Right renal pelvis (tissue), 4 donors: ENCODE measurements around the gene SLC25A22. TPM values are rescaled to one million over a fixed set of nuclear protein-coding genes. Genes with fewer than 3 reads are reported as not detected.

Source experiments
- DNase-seq, 4 donors: peaks; one replicate each; pipeline ENCODE4 v3.0.0-alpha.2; 2013; ENCODE audit warnings: low read depth in 4 of 4, low spot score in 3 of 4, missing footprints in 1 of 4
- polyA plus RNA-seq, 4 donors: library from polyadenylated mRNA; unstranded; fragments of 120-200 nt; gene quantifications; one replicate each; pipeline ENCODE4 v1.2.1, GENCODE V29; 2013; ENCODE audit not compliant: insufficient read length in 4 of 4

SLC25A22 gene
- polyA plus RNA-seq, 4 donors, result 14.3 to 19.3 (median 14.7) TPM

GRCh38 chr11:792535-792821, 5.6 kb downstream of the SLC25A22 start:
- DNase-seq, result no peak

GRCh38 chr11:791658-792534, 6.2 kb downstream of the SLC25A22 start:
- DNase-seq, result no peak

DNA sequence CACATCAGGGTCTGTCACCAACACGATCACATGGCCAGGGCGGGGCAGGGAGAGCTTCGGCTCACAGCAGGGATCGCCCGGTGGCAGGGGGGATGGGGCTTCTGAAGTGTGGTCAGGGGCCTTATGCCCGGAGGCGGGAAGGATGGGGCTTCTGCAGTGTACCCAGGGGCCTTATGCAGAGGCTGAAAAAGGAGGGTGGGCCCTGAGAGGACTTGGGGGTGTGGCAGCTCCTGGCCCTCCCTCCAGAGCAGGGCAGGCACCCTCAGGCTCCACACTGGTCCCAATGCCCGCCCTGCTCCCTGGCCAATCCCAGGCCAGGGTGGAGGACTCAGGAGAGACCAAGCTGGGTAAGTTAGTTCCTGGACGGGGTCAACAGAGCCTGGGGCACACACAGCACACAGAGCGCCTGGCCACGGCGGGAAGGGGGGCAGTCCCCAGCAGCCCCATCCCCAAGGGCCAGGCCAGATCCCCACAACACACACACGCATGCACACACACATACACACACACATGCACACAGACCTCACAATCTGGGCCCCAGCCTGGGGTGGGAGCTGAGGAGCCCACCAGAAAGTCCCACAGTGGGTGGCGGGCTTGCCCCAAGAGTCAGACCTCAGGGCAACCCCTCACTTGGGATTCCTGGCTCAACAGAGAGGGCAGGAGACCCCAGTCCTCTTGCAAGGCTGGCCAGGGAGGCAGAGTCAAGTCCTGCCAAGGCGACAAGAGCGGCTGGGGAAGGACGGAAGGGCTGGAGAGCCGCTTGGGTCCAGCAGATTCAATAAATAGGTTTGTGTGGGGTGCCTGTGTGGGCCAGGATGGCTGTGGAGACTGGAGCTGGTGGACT, 7.1 kb downstream of the SLC25A22 start:
- no peak for DNase-seq

GRCh38 chr11:789943-790342, 8.1 kb downstream of the SLC25A22 start, which contains the start of gene CEND1:
Gene CEND1, minus strand, starts transcription at chr11:790090. Its CDS starts 1,514 bp downstream, at chr11:788576.
- DNase-seq, result no peak

GRCh38 chr11:788953-789940, 8.8 kb downstream of the SLC25A22 start:
- DNase-seq, result no peak

- no peak for DNase-seq
Measured at GRCh38 chr11:788009-788640, 10.0 kb downstream of the SLC25A22 start.

DNA sequence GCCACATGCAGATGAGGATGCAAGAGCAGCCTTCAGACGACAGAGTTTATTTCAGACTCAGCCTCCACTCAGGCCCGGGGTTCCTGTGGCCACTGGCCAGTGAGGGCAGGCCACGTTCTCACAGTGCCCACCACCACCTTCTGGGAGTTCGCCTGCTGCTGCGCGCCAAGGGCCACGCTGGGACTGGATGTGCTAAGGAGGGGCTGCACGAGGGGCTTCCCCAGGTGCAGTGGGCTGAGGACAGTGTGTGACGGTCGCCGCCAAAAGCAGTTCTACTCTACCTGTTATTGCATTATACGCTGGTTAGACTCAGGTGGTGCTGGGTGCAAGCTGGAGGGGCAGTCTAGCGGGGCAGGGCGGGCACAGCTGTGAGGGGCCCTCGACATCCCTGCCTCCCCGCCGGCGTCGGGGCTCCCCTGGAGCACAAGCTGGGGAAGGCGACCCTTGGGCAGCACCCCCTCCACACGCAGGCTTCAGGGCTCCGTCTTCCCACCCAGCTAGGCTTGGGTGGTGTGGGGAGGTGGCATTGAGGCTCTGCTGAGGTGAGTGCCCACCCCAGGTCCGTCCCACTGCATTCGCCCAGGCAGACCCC, 10.9 kb downstream of the SLC25A22 start:
- no peak for DNase-seq

DNA sequence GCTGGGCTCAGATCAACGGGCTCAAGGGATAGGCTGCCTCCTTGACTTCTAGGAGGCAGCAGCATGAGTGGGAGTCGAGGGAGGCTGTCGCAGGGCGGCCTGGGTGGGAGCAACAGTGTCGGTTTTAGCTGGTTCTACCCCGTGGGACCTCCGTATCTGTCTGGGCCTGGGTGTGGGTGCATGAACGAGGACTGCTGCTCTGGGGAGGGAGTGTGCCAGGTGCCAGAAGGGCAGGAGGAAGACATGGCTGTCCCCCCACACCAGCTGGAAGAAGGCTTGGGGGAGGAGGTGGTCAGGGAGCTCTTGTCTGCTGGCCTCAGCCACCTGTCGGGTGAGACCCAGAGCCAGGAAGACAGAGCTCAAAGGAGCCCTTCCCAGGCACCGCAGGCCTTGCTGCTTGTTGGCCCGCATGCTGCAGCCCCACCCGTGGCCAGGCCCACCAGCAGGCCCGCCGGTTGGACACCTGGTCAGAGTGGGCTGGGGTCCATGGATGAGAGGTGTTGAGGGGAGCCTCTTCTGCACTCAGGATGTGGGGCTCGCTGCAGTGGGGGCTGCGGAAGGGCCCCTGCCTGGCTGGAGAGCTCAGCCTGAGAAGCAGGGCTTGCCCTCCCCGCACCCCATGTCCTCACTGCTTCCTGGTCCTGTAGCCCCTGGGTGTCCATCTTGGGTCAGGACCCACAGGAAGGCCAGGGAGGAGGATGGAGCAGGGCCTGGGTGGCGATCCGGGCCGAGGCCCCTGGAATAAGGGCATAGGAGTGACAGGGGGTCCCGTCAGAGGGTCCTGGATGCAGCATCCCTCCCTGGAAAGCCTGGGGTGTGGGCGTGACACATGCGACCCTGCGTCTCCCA, 11.6 kb downstream of the SLC25A22 start:
- no peak for DNase-seq

- DNase-seq, result peak in 3 of 4 donors; percentile 43 to 70 (median 65)
Measured at GRCh38 chr11:783581-784015, 14.5 kb downstream of the SLC25A22 start.

GRCh38 chr11:782264-783174, 15.6 kb downstream of the SLC25A22 start:
- DNase-seq, result no peak

DNA sequence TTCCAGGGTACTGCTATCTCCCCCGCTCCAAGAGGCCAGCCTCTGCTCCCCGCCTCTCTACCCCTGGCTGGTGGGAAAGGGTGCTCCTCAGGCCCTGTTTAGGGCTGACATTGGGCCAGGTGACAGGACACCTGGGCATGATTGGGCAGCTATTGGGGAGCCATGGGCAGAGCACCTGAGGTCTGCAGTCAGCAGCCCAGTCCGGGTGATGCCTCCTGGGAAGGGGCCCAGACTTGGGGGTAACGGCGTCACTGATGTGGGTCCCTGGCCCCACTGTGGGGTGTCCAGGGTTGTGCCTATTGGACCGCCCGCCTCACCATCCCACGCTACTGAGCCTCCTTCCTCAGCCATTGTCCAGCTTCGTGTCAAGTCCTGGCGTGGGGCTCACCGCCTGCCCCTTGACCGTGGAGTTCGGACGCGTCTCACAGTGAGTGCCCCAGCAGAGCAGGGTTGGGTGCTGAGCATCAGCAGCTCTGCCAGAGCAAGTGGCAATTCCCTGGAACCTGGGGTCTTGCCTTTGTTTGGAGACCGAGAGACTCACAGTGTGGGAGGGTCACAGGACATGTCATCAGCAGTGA, 18.0 kb downstream of the SLC25A22 start:
- DNase-seq, result no peak

GRCh38 chr11:778976-779954, 18.8 kb downstream of the SLC25A22 start:
- no peak for DNase-seq

GRCh38 chr11:777288-778255, 20.5 kb downstream of the SLC25A22 start, which contains the start of gene GATD1:
Gene GATD1, minus strand, starts transcription at chr11:777487. Its CDS starts 25 bp downstream, at chr11:777462.
- DNase-seq, result peak; percentile 80 to 84 (median 80)

DNA sequence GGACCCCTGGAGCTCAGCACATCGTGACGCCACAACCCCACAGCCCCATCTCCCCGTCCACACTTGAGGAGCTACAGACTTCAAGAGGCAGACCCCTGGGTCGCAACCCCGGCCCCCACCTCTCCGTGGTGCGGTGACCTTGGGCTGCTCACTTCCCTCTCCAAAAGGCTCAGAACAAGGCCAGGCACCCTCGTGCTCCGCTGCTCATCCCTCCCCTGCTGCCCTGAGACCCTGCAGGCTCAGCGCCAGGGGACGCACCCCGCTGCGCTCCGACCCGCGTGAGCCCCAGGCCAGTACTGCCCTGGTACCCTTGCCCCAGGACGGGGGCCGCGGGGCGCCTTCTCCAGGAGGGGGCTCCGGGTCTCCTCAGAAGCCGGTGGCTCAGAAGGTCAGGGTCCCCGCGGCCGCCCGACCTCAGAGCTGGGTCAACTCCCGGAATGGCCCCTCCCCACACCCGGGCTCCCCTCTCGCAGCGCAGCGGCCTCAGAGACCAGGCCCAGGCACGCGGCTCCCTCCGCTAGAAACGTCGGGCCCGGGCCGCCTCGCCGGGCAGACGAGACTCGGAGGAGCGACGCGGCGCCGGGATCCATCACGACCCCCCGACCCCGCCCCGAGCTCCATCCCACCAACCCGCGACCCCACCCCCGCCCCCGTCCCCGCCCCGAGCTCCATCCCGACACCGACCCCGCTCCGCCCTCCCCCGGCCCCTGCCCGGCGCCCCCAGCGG, 21.4 kb downstream of the SLC25A22 start:
- DNase-seq, result no peak
